ENCODE results near the gene SLC24A5.

The SLC24A5 gene

GRCh38 chr15:48119277-48119676 lies 1.5 kb upstream of the SLC24A5 start:
- DNase-seq = no peak

GRCh38 chr15:48121849-48122248 lies 1.1 kb downstream of the SLC24A5 start:
- no peak for DNase-seq

GRCh38 chr15:48126667-48127355 lies 6.0 kb downstream of the SLC24A5 start:
- no peak for DNase-seq

GRCh38 chr15:48131324-48131723 lies 10.5 kb downstream of the SLC24A5 start:
- DNase-seq = no peak

- no peak for DNase-seq
Observed at GRCh38 chr15:48132874-48133273, 12.1 kb downstream of the SLC24A5 start.

- no peak for DNase-seq
Observed at GRCh38 chr15:48143856-48144255, 23.1 kb downstream of the SLC24A5 start.

- no peak for DNase-seq
Observed at GRCh38 chr15:48144889-48145288, 24.1 kb downstream of the SLC24A5 start.

- DNase-seq = no peak
Observed at GRCh38 chr15:48145923-48146322, 25.1 kb downstream of the SLC24A5 start.

GRCh38 chr15:48147358-48147757 lies 26.6 kb downstream of the SLC24A5 start:
- no peak for DNase-seq

GRCh38 chr15:48149858-48150257 lies 29.1 kb downstream of the SLC24A5 start:
- no peak for DNase-seq

- DNase-seq = no peak
Observed at GRCh38 chr15:48153526-48153925, 32.7 kb downstream of the SLC24A5 start.

- DNase-seq = no peak
Observed at GRCh38 chr15:48168616-48169015, 47.8 kb downstream of the SLC24A5 start.

- peak; percentile 11 to 22 for DNase-seq
Observed at GRCh38 chr15:48170981-48171380, 50.2 kb downstream of the SLC24A5 start.

- DNase-seq = no peak
Observed at GRCh38 chr15:48175126-48175525, 54.3 kb downstream of the SLC24A5 start.

- DNase-seq = no peak
Observed at GRCh38 chr15:48176112-48176511, 55.3 kb downstream of the SLC24A5 start.

GRCh38 chr15:48176957-48177356 lies 56.2 kb downstream of the SLC24A5 start:
- DNase-seq = no peak

GRCh38 chr15:48177383-48177765 lies 56.6 kb downstream of the SLC24A5 start:
- peak; percentile 3 to 6 for DNase-seq

- DNase-seq = peak; percentile 57 to 72
Observed at GRCh38 chr15:48177766-48178647, 57.2 kb downstream of the SLC24A5 start, which contains the start of gene MYEF2. MYEF2 (minus strand) TSS chr15:48178295; CDS start chr15:48178237, 58 bp downstream.

GRCh38 chr15:48178648-48178931 lies 57.8 kb downstream of the SLC24A5 start:
- no peak for DNase-seq

GRCh38 chr15:48182749-48183148 lies 62.0 kb downstream of the SLC24A5 start:
- DNase-seq = no peak

GRCh38 chr15:48185529-48185928 lies 64.7 kb downstream of the SLC24A5 start:
- DNase-seq = no peak

- no peak for DNase-seq
Observed at GRCh38 chr15:48186271-48186670, 65.5 kb downstream of the SLC24A5 start.

GRCh38 chr15:48190932-48191573 lies 70.3 kb downstream of the SLC24A5 start:
- DNase-seq = no peak

All from NCI-H1930 (cell line).